ENCODE results near the gene ATOX1.

Gene ATOX1

DNA sequence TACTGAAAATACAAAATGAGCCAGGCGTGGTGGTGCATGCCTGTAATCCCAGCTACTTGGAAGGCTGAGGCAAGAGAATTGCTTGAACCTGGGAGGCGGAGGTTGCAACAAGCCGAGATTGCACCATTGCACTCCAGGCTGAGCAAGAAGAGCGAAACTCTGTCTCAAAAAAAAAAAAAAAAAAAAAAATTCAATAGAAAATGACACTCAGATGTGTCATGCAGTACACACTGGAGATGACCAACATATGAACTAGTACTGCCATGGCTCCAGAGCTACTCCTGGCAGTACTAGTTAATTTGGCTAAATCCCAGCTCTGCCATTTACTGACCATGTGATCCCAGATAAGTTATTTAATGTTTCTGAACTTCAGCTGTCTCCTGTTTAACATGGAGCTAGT, 7.3 kb downstream of the ATOX1 start:
- TF ChIP-seq TAF1 (IDR thresholded peaks at IDR 0.05; ENCODE audit: borderline replicate concordance, insufficient read depth, low read length), result no peak
- TF ChIP-seq, protein P1, sequence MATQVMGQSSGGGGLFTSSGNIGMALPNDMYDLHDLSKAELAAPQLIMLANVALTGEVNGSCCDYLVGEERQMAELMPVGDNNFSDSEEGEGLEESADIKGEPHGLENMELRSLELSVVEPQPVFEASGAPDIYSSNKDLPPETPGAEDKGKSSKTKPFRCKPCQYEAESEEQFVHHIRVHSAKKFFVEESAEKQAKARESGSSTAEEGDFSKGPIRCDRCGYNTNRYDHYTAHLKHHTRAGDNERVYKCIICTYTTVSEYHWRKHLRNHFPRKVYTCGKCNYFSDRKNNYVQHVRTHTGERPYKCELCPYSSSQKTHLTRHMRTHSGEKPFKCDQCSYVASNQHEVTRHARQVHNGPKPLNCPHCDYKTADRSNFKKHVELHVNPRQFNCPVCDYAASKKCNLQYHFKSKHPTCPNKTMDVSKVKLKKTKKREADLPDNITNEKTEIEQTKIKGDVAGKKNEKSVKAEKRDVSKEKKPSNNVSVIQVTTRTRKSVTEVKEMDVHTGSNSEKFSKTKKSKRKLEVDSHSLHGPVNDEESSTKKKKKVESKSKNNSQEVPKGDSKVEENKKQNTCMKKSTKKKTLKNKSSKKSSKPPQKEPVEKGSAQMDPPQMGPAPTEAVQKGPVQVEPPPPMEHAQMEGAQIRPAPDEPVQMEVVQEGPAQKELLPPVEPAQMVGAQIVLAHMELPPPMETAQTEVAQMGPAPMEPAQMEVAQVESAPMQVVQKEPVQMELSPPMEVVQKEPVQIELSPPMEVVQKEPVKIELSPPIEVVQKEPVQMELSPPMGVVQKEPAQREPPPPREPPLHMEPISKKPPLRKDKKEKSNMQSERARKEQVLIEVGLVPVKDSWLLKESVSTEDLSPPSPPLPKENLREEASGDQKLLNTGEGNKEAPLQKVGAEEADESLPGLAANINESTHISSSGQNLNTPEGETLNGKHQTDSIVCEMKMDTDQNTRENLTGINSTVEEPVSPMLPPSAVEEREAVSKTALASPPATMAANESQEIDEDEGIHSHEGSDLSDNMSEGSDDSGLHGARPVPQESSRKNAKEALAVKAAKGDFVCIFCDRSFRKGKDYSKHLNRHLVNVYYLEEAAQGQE (IDR thresholded peaks at IDR 0.05; ENCODE audit: insufficient read depth in 1 of 2, low read depth in 2 of 2, low read length in 2 of 2), result no peak
- no peak for TF ChIP-seq POLR2AphosphoS5 (IDR thresholded peaks at IDR 0.05; ENCODE audit: low read depth, low read length)
- no peak for TF ChIP-seq FOXP2 (optimal IDR thresholded peaks at IDR 0.05; ENCODE audit: borderline replicate concordance, extremely low read depth, extremely low read length, insufficient read depth)

DNA sequence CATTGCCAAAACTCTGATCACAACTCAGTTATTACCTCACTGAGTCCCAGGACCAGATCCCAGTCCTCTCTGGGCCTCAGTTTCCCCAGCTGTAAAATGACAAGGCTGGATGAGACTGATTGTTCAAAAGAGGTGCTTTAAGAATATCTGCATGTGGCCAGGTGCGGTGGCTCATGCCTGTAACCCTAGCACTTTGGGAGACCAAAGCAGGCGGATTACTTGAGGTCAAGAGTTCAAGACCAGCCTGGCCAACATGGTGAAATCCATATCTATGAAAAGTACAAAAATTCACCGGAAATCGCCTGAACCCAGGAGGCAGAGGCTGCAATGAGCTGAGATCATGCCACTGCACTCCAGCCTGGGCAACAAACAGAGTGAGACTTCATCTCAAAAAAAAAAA, 8.3 kb downstream of the ATOX1 start:
- TF ChIP-seq SIN3A (IDR thresholded peaks at IDR 0.05; ENCODE audit: borderline replicate concordance, insufficient read depth, low read length) (no peak), TAF1 (IDR thresholded peaks at IDR 0.05; ENCODE audit: borderline replicate concordance, insufficient read depth, low read length) (no peak), FOXP2 (optimal IDR thresholded peaks at IDR 0.05; ENCODE audit: borderline replicate concordance, extremely low read depth, extremely low read length, insufficient read depth) (no peak), POLR2AphosphoS5 (IDR thresholded peaks at IDR 0.05; ENCODE audit: low read depth, low read length) (no peak)
- TF ChIP-seq, protein P1 (IDR thresholded peaks at IDR 0.05; ENCODE audit: insufficient read depth in 1 of 2, low read depth in 2 of 2, low read length in 2 of 2), result no peak

DNA sequence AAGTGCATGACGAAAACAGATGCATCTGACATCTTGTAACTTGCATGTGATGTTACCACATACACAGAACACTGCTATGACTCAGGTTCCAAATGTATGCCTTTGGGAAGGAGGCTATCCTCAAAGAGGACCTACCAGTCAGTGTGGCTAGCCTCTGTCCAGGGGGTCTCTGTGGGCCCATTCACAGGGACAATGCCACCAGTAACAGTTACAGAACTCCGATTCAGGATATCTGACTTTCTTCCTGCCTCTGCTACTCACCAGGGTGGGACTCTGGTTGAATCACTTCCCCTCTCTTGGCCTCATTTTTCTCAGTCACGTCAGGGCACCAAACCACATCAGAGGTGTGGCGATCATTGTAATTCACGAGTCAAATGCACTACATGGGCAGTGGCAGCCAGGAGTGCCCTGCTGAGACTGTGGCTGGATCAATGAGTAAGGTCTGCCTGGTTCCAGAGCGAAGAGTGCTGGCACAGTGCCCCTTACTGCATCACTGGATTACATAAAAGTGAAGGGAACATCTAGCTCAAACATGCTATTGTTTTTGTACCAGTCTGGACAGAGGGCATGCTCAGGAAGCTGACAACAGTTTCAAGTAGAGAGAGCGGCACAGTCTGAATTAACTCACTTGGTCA, 13.2 kb downstream of the ATOX1 start:
- TF ChIP-seq POLR2AphosphoS5 (IDR thresholded peaks at IDR 0.05; ENCODE audit: low read depth, low read length) (no peak), SIN3A (IDR thresholded peaks at IDR 0.05; ENCODE audit: borderline replicate concordance, insufficient read depth, low read length) (no peak), TAF1 (IDR thresholded peaks at IDR 0.05; ENCODE audit: borderline replicate concordance, insufficient read depth, low read length) (no peak), FOXP2 (optimal IDR thresholded peaks at IDR 0.05; ENCODE audit: borderline replicate concordance, extremely low read depth, extremely low read length, insufficient read depth) (no peak)
- TF ChIP-seq, protein P1 (IDR thresholded peaks at IDR 0.05; ENCODE audit: insufficient read depth in 1 of 2, low read depth in 2 of 2, low read length in 2 of 2), result no peak

DNA sequence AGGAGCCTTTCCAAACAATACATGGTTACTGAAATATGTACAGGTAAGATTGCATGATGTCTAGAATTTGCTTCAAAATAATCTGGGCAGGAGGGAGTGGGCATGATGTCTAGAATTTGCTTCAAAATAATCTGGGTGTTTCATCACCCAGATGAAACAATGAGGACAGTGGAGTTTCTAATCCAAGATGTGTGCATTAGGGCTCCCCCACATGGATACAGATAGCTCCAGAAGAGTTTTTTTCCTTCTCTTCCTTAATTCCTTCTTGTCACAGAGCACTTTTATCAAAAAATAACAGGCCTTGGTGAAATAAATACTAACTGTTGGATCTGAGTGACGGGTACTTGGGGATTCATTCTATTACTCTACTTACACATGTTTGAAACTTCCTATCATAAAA, 14.9 kb downstream of the ATOX1 start:
- TF ChIP-seq TAF1 (IDR thresholded peaks at IDR 0.05; ENCODE audit: borderline replicate concordance, insufficient read depth, low read length), result no peak
- TF ChIP-seq FOXP2 (optimal IDR thresholded peaks at IDR 0.05; ENCODE audit: borderline replicate concordance, extremely low read depth, extremely low read length, insufficient read depth), result no peak
- no peak for TF ChIP-seq SIN3A (IDR thresholded peaks at IDR 0.05; ENCODE audit: borderline replicate concordance, insufficient read depth, low read length)
- no peak for TF ChIP-seq POLR2AphosphoS5 (IDR thresholded peaks at IDR 0.05; ENCODE audit: low read depth, low read length)
- TF ChIP-seq, protein P1 (IDR thresholded peaks at IDR 0.05; ENCODE audit: insufficient read depth in 1 of 2, low read depth in 2 of 2, low read length in 2 of 2), result no peak

All from PFSK-1 (cell line).